ENCODE results near the gene TRPC4AP.
"Not testable (repeated sequence)": the region's sequence is repeated elsewhere in the genome, so short reads cannot be mapped to it uniquely, and the experiment has no call there.

The TRPC4AP gene

GRCh38 chr20:35060168-35060567 lies 32.4 kb downstream of the TRPC4AP start:
- no peak for DNase-seq (ENCODE audit: extremely low read depth in 1 of 2, low read depth in 1 of 2)

- DNase-seq (ENCODE audit: extremely low read depth in 1 of 2, low read depth in 1 of 2) = no peak
Observed at GRCh38 chr20:35059612-35060011, 33.0 kb downstream of the TRPC4AP start.

- DNase-seq (ENCODE audit: extremely low read depth in 1 of 2, low read depth in 1 of 2) = no peak
Observed at GRCh38 chr20:35059110-35059509, 33.5 kb downstream of the TRPC4AP start.

- no peak for DNase-seq (ENCODE audit: extremely low read depth in 1 of 2, low read depth in 1 of 2)
Observed at GRCh38 chr20:35055445-35056276, 36.9 kb downstream of the TRPC4AP start.

- no peak for DNase-seq (ENCODE audit: extremely low read depth in 1 of 2, low read depth in 1 of 2)
Observed at GRCh38 chr20:35054814-35055213, 37.8 kb downstream of the TRPC4AP start.

- DNase-seq (ENCODE audit: extremely low read depth in 1 of 2, low read depth in 1 of 2) = not testable (repeated sequence)
Observed at GRCh38 chr20:35052616-35053015, 40.0 kb downstream of the TRPC4AP start.

- DNase-seq (ENCODE audit: extremely low read depth in 1 of 2, low read depth in 1 of 2) = no peak
Observed at GRCh38 chr20:35049776-35050352, 42.7 kb downstream of the TRPC4AP start.

GRCh38 chr20:35048739-35049138 lies 43.9 kb downstream of the TRPC4AP start:
- no peak for DNase-seq (ENCODE audit: extremely low read depth in 1 of 2, low read depth in 1 of 2)

- no peak for DNase-seq (ENCODE audit: extremely low read depth in 1 of 2, low read depth in 1 of 2)
Observed at GRCh38 chr20:35042268-35042667, 50.3 kb downstream of the TRPC4AP start.

- no peak for DNase-seq (ENCODE audit: extremely low read depth in 1 of 2, low read depth in 1 of 2)
Observed at GRCh38 chr20:35040646-35041045, 52.0 kb downstream of the TRPC4AP start.

GRCh38 chr20:35039846-35040489 lies 52.6 kb downstream of the TRPC4AP start:
- DNase-seq (ENCODE audit: extremely low read depth in 1 of 2, low read depth in 1 of 2) = no peak

GRCh38 chr20:35039146-35039545 lies 53.5 kb downstream of the TRPC4AP start:
- DNase-seq (ENCODE audit: extremely low read depth in 1 of 2, low read depth in 1 of 2) = no peak

- no peak for DNase-seq (ENCODE audit: extremely low read depth in 1 of 2, low read depth in 1 of 2)
Observed at GRCh38 chr20:35034145-35034544, 58.5 kb downstream of the TRPC4AP start.

- no peak for DNase-seq (ENCODE audit: extremely low read depth in 1 of 2, low read depth in 1 of 2)
Observed at GRCh38 chr20:35030136-35030535, 62.5 kb downstream of the TRPC4AP start.

GRCh38 chr20:35027301-35027700 lies 65.3 kb downstream of the TRPC4AP start:
- no peak for DNase-seq (ENCODE audit: extremely low read depth in 1 of 2, low read depth in 1 of 2)

- no peak for DNase-seq (ENCODE audit: extremely low read depth in 1 of 2, low read depth in 1 of 2)
Observed at GRCh38 chr20:35025116-35025515, 67.5 kb downstream of the TRPC4AP start.

- no peak for DNase-seq (ENCODE audit: extremely low read depth in 1 of 2, low read depth in 1 of 2)
Observed at GRCh38 chr20:35023624-35024023, 69.0 kb downstream of the TRPC4AP start.

- DNase-seq (ENCODE audit: extremely low read depth in 1 of 2, low read depth in 1 of 2) = no peak
Observed at GRCh38 chr20:35021831-35022230, 70.8 kb downstream of the TRPC4AP start.

- DNase-seq (ENCODE audit: extremely low read depth in 1 of 2, low read depth in 1 of 2) = no peak
Observed at GRCh38 chr20:35021063-35021462, 71.5 kb downstream of the TRPC4AP start.

- no peak for DNase-seq (ENCODE audit: extremely low read depth in 1 of 2, low read depth in 1 of 2)
Observed at GRCh38 chr20:35020108-35020928, 72.3 kb downstream of the TRPC4AP start.
